PC-9 (cell line): Measurements from ENCODE around the gene PPIL4. TPM values are rescaled to one million over a fixed set of nuclear protein-coding genes. Genes with fewer than 3 reads are reported as not detected.

Experiments
- BruUV-seq: library from RNA; stranded (reverse); fragments of 400-500 nt; replicated peaks from 2 replicates; lab custom pipeline; 2021; lab: Mats Ljungman, UMichigan
- CTCF ChIA-PET: fragments of 300-600 bp; sonication (Branson Sonifier 250); formaldehyde crosslinking; loops from one replicate; lab custom pipeline; 2022; ENCODE audit warnings: antibody characterized with exemption; lab: Charles Lee
- POLR2A ChIA-PET: fragments of 300-600 bp; sonication (Branson Sonifier 250); formaldehyde crosslinking; loops from one replicate; lab custom pipeline; 2022; ENCODE audit warnings: antibody characterized with exemption; ENCODE audit not compliant: unreplicated experiment; lab: Charles Lee
- DNase-seq, 2 experiments: peaks; one replicate each; pipeline versions ENCODE4 v3.0.0 to v3.0.0-alpha.2; 2015 to 2022; ENCODE audit warnings: mixed read lengths in 1 of 2
- H2AFZ ChIP-seq: fragments of 200-600 bp; sonication (generic); 2 replicates; pipeline ENCODE4 v1.8.1; 2017; ENCODE audit warnings: antibody characterized with exemption
- H3F3A ChIP-seq: fragments of 200-600 bp; sonication (generic); 2 replicates; pipeline ENCODE4 v1.8.1; 2017; ENCODE audit warnings: antibody characterized with exemption, mild to moderate bottlenecking, low read depth; ENCODE audit not compliant: insufficient read depth
- H3K27ac ChIP-seq: fragments of 200-600 bp; sonication (generic); 2 replicates; pipeline ENCODE4 v1.6.1; 2016; ENCODE audit warnings: mixed run types
- H3K27me3 ChIP-seq: fragments of 200-600 bp; sonication (generic); 2 replicates; pipeline ENCODE4 v1.6.1; 2016; ENCODE audit warnings: low read depth, mixed run types; ENCODE audit not compliant: insufficient read depth
- H3K36me3 ChIP-seq: fragments of 200-600 bp; sonication (generic); 2 replicates; pipeline ENCODE4 v1.6.1; 2016; ENCODE audit warnings: low read depth, mixed run types
- H3K4me1 ChIP-seq: fragments of 200-600 bp; sonication (generic); replicated peaks from 2 replicates; pipeline ENCODE4 v1.6.1; 2016; ENCODE audit warnings: mixed run types; ENCODE audit not compliant: insufficient read depth
- H3K4me2 ChIP-seq: fragments of 200-600 bp; sonication (generic); 2 replicates; pipeline ENCODE4 v1.6.1; 2017; ENCODE audit warnings: mixed run types
- H3K4me3 ChIP-seq: fragments of 200-600 bp; sonication (generic); 2 replicates; pipeline ENCODE4 v1.6.1; 2016; ENCODE audit warnings: mixed run types
- H3K79me2 ChIP-seq: fragments of 200-600 bp; sonication (generic); 2 replicates; pipeline ENCODE4 v1.6.1; 2017; ENCODE audit warnings: low read depth, mixed run types
- H3K9me2 ChIP-seq: fragments of 200-600 bp; sonication (generic); 2 replicates; pipeline ENCODE4 v1.8.1; 2017; ENCODE audit warnings: mild to moderate bottlenecking; ENCODE audit not compliant: insufficient read depth
- H3K9me3 ChIP-seq: fragments of 200-600 bp; sonication (generic); 2 replicates; pipeline ENCODE4 v1.8.1; 2016; ENCODE audit warnings: low read depth; ENCODE audit not compliant: insufficient read depth
- H4K20me1 ChIP-seq: fragments of 200-600 bp; sonication (generic); 2 replicates; pipeline ENCODE4 v1.8.1; 2017; ENCODE audit not compliant: insufficient read depth
- EZH2 ChIP-seq: fragments of 200-600 bp; sonication (generic); IDR thresholded peaks from 2 replicates; pipeline ENCODE4 v1.8.0; 2017; ENCODE audit warnings: antibody characterized with exemption, low read depth
- intact Hi-C: fragments of 100-400 bp; cut with micrococcal nuclease; formaldehyde crosslinking; loops from one replicate; pipeline ENCODE4 v1.10.0; 2022; ENCODE audit not compliant: unreplicated experiment
- total RNA-seq: library from RNA; stranded (reverse); gene quantifications from 2 replicates; pipeline ENCODE4 v1.2.3, GENCODE V29; 2021
- TF ChIP-seq, protein P1 (sequence below): fragments of 200-600 bp; sonication (generic); conservative IDR thresholded peaks from 2 replicates; pipeline ENCODE4 v1.6.1; 2017; ENCODE audit warnings: mixed run types, antibody characterized with exemption, mild to moderate bottlenecking, moderate library complexity

Gene PPIL4
- total RNA-seq, 1 experiment from 2014 or later = 13.5 TPM

DNA sequence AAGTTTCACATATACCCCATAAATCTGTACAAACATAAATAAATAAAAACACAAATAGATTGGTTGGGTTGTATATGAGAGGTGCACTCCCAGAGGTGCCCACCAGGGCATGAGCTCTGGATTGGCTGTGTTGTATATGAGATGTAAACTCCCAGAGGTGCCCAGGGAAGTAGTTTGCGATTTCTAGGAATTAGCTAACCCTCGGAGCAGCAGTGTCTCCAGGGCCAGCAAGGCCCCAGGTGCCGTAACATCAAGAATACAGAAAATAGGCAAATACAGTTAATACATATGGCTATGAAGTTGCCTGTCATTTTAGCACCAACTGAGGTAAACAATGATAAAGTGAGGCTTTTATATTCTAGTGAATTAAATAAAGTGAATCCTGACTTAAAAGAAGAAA lies 14.9 kb upstream of the PPIL4 start:
- peaks cover 23% of the 10 kb centered on the region for H3K4me1 ChIP-seq
- no peaks in the 10 kb centered on the region for H3K36me3 ChIP-seq
- no peaks in the 10 kb centered on the region for H3K27me3 ChIP-seq
- TF ChIP-seq, protein P1, sequence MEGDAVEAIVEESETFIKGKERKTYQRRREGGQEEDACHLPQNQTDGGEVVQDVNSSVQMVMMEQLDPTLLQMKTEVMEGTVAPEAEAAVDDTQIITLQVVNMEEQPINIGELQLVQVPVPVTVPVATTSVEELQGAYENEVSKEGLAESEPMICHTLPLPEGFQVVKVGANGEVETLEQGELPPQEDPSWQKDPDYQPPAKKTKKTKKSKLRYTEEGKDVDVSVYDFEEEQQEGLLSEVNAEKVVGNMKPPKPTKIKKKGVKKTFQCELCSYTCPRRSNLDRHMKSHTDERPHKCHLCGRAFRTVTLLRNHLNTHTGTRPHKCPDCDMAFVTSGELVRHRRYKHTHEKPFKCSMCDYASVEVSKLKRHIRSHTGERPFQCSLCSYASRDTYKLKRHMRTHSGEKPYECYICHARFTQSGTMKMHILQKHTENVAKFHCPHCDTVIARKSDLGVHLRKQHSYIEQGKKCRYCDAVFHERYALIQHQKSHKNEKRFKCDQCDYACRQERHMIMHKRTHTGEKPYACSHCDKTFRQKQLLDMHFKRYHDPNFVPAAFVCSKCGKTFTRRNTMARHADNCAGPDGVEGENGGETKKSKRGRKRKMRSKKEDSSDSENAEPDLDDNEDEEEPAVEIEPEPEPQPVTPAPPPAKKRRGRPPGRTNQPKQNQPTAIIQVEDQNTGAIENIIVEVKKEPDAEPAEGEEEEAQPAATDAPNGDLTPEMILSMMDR = peak; percentile 65
- no peak for TF ChIP-seq EZH2
- no peak overlapping the region for H3K27ac ChIP-seq
- intact Hi-C loops = loop anchor here (10.0 kb wide), 1 partner anchor 304 kb away; the partner anchor contains the start of gene LRP11
- no peaks in the 10 kb centered on the region for H3K79me2 ChIP-seq
- H3K9me2 ChIP-seq = no peaks in the 10 kb centered on the region
- CTCF ChIA-PET = interaction anchor here (0.6 kb wide), 1 partner anchor 151 kb away, joined by 5 read pairs; no protein-coding TSS in a partner anchor
- no peak overlapping the region for H3K4me3 ChIP-seq
- H3K9me3 ChIP-seq = no peaks in the 10 kb centered on the region
- no peaks in the 10 kb centered on the region for H4K20me1 ChIP-seq
- no peak for DNase-seq
- POLR2A ChIA-PET = no interaction called here
- BruUV-seq = no TSS peak
- peaks cover 32% of the 10 kb centered on the region for H3F3A ChIP-seq
- H2AFZ ChIP-seq = no peak overlapping the region
- no peak overlapping the region for H3K4me2 ChIP-seq

DNA sequence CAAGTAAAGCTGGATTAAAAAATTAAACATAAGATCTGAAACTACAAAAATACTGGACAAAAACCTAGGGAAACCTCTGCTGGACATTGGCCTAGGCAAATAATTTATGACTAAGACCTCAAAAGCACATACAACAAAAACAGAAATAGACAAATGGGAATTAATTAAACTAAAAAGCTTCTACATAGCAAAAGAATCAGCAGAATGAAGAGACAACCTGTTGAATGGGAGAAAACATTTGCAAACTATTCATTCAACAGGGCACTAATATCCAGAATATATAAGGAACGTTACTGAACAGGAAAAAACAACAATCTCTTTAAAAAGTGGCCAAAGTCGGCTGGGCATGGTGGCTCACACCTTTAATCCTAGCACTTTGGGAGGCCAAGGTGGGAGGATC lies 13.5 kb upstream of the PPIL4 start:
- no peak for TF ChIP-seq EZH2
- TF ChIP-seq, protein P1 = no peak
- ChIA-PET POLR2A (no interaction called here), CTCF (no interaction called here)
- Histone ChIP-seq H3K4me3 (no peak overlapping the region), H3K79me2 (no peaks in the 10 kb centered on the region), H3K9me3 (no peaks in the 10 kb centered on the region), H3K27me3 (peaks cover 7% of the 10 kb centered on the region; the same call in 1 of the 2 replicates), H3K9me2 (no peaks in the 10 kb centered on the region), H2AFZ (no peak overlapping the region), H3K27ac (no peak overlapping the region), H3K36me3 (no peaks in the 10 kb centered on the region), H4K20me1 (no peaks in the 10 kb centered on the region), H3K4me2 (no peak overlapping the region), H3K4me1 (peaks cover 19% of the 10 kb centered on the region), H3F3A (peaks cover 18% of the 10 kb centered on the region; the same call in 1 of the 2 replicates)
- intact Hi-C loops = no loop called here
- no peak for DNase-seq
- BruUV-seq = no TSS peak

DNA sequence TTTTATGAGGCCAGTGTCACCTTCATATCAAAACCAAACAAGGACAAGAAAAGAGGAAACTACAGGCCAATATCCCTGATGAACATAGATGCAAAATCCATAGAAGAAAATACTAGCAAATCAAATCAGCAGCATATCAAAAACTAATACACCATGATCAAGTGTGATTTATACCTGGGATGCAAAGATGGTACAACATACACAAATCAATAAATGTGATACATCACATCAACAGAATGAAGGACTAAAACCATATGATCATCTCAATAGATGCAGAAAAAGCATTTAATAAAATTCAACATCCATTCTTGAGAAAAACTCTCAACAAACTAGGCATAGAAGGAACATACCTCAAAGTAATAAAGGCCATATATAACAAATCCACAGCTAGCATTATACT lies 12.2 kb upstream of the PPIL4 start:
- intact Hi-C loops = no loop called here
- H3K9me3 ChIP-seq = no peaks in the 10 kb centered on the region
- no TSS peak for BruUV-seq
- CTCF ChIA-PET = no interaction called here
- H3K9me2 ChIP-seq = no peaks in the 10 kb centered on the region; the same call in 1 of the 2 replicates
- POLR2A ChIA-PET = no interaction called here
- no peaks in the 10 kb centered on the region for H4K20me1 ChIP-seq
- peaks cover 6% of the 10 kb centered on the region for H3K4me1 ChIP-seq
- no peak overlapping the region for H3K4me2 ChIP-seq
- H3K36me3 ChIP-seq = no peaks in the 10 kb centered on the region
- no peak overlapping the region for H2AFZ ChIP-seq
- DNase-seq = no peak
- peaks cover 7% of the 10 kb centered on the region; the same call in 1 of the 2 replicates for H3K27me3 ChIP-seq
- H3K4me3 ChIP-seq = no peak overlapping the region
- no peaks in the 10 kb centered on the region for H3K79me2 ChIP-seq
- H3F3A ChIP-seq = peaks cover 6% of the 10 kb centered on the region; the same call in 1 of the 2 replicates
- TF ChIP-seq, protein P1 = no peak
- no peak for TF ChIP-seq EZH2
- H3K27ac ChIP-seq = no peak overlapping the region
